ENCODE measurements around the gene NOL9.

DNA sequence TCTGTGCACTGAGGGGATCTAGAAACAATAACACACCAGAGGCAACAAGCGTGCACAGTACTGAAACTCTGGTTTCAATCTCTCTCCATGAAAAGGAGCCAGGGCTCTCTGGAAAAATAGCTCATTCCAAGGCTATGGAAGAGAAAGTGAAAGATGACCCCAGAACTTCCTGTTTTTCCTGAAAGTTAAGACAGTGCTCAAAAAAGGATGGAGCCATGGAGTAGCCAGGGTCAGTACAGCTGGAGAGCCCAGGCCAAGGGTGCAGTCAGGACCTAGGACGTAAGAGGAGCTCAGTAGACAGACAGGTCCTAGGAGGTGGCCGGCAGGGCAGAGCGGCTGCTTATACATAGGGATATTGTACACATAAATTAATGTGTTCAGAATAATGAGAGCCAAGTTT, 19.1 kb downstream of the NOL9 start:
- TF ChIP-seq, protein P1, sequence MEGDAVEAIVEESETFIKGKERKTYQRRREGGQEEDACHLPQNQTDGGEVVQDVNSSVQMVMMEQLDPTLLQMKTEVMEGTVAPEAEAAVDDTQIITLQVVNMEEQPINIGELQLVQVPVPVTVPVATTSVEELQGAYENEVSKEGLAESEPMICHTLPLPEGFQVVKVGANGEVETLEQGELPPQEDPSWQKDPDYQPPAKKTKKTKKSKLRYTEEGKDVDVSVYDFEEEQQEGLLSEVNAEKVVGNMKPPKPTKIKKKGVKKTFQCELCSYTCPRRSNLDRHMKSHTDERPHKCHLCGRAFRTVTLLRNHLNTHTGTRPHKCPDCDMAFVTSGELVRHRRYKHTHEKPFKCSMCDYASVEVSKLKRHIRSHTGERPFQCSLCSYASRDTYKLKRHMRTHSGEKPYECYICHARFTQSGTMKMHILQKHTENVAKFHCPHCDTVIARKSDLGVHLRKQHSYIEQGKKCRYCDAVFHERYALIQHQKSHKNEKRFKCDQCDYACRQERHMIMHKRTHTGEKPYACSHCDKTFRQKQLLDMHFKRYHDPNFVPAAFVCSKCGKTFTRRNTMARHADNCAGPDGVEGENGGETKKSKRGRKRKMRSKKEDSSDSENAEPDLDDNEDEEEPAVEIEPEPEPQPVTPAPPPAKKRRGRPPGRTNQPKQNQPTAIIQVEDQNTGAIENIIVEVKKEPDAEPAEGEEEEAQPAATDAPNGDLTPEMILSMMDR (IDR thresholded peaks at IDR 0.05) = no peak
- no peak for TF ChIP-seq POLR2A (IDR thresholded peaks at IDR 0.05)
